Ascending aorta (tissue), 2 donors: ENCODE measurements around the gene TBXA2R. TPM values are rescaled to one million over a fixed set of nuclear protein-coding genes. Genes with fewer than 3 reads are reported as not detected.

Source experiments
- DNase-seq, 2 donors: peaks; one replicate each; pipeline ENCODE4 v3.0.0-alpha.2; 2019; ENCODE audit warnings: low spot score in 2 of 2
- H3K27ac ChIP-seq, 2 donors: fragments of 200-600 bp; sonication (generic); one replicate each; pipeline ENCODE4 v1.5.1; 2016 to 2017; ENCODE audit warnings: mild to moderate bottlenecking in 1 of 2
- H3K27me3 ChIP-seq: fragments of 200-600 bp; sonication (generic); one replicate; pipeline ENCODE4 v1.5.1; 2017
- H3K36me3 ChIP-seq, 2 donors: fragments of 200-600 bp; sonication (generic); one replicate each; pipeline ENCODE4 v1.5.1; 2016
- H3K4me1 ChIP-seq, 2 donors: fragments of 200-600 bp; sonication (generic); one replicate each; pipeline ENCODE4 v1.5.1; 2016 to 2017; ENCODE audit warnings: mild to moderate bottlenecking in 1 of 2
- H3K4me3 ChIP-seq, 2 donors: fragments of 200-600 bp; sonication (generic); one replicate each; pipeline ENCODE4 v1.5.1; 2016 to 2017; ENCODE audit warnings: mild to moderate bottlenecking in 1 of 2
- H3K9me3 ChIP-seq, 2 donors: fragments of 200-600 bp; sonication (generic); one replicate each; pipeline ENCODE4 v1.5.1; 2016
- CTCF ChIP-seq, 3 experiments: fragments of 200-600 bp in 2 of 3; fragments of 450-650 bp in 1 of 3; sonication (generic) in 2 of 3; IDR thresholded peaks; one replicate each; pipeline ENCODE4 v1.5.1; 2016 to 2019; ENCODE audit warnings: antibody characterized with exemption in 3 of 3, mild to moderate bottlenecking in 1 of 3, moderate library complexity in 1 of 3
- intact Hi-C: fragments of 100-400 bp; cut with DNase I; formaldehyde crosslinking; loops from one replicate; pipeline ENCODE4 v1.15.1; 2023
- total RNA-seq: library from RNA; depleted of rRNA; stranded (reverse); fragments of >200 nt; gene quantifications from one replicate; pipeline ENCODE4 v1.1.0, GENCODE V29; 2016

The TBXA2R gene
- total RNA-seq, 1 donor from 2014 or later: 37.8 TPM

- Histone ChIP-seq H3K36me3 (peaks cover 36 to 44% of the 10 kb centered on the region in 2 donors), H3K27me3 (no peaks in the 10 kb centered on the region), H3K9me3 (no peaks in the 10 kb centered on the region), H3K4me1 (peaks cover 0 to 8% of the 10 kb centered on the region in 2 donors), H3K4me3 (no peak overlapping the region), H3K27ac (no peak overlapping the region)
- intact Hi-C loops: no loop called here
- DNase-seq: no peak
- no peak for TF ChIP-seq CTCF (IDR thresholded peaks at IDR 0.05)
Observed at GRCh38 chr19:3615524-3616135, 9.0 kb upstream of the TBXA2R start.

- H3K36me3 ChIP-seq: peaks cover 33 to 40% of the 10 kb centered on the region in 2 donors
Observed at GRCh38 chr19:3614858-3615505, 8.3 kb upstream of the TBXA2R start.

GRCh38 chr19:3613818-3614661, 7.4 kb upstream of the TBXA2R start:
- Histone ChIP-seq H3K9me3 (no peaks in the 10 kb centered on the region), H3K27me3 (no peaks in the 10 kb centered on the region), H3K36me3 (peaks cover 27 to 35% of the 10 kb centered on the region in 2 donors), H3K4me3 (no peak overlapping the region), H3K27ac (no peak overlapping the region), H3K4me1 (peaks cover 9 to 24% of the 10 kb centered on the region in 2 donors)
- intact Hi-C loops: no loop called here
- no peak for DNase-seq
- no peak for TF ChIP-seq CTCF (IDR thresholded peaks at IDR 0.05)

More at GRCh38 chr19:3614858-3615505, 8.3 kb upstream of the TBXA2R start:
- no peaks in the 10 kb centered on the region for H3K9me3 ChIP-seq
- H3K4me3 ChIP-seq: no peak overlapping the region
- DNase-seq: no peak
- H3K4me1 ChIP-seq: peaks cover under 1 to 15% of the 10 kb centered on the region in 2 donors
- intact Hi-C loops: no loop called here
- TF ChIP-seq CTCF (IDR thresholded peaks at IDR 0.05): no peak
- no peak overlapping the region for H3K27ac ChIP-seq
- no peaks in the 10 kb centered on the region for H3K27me3 ChIP-seq

DNA sequence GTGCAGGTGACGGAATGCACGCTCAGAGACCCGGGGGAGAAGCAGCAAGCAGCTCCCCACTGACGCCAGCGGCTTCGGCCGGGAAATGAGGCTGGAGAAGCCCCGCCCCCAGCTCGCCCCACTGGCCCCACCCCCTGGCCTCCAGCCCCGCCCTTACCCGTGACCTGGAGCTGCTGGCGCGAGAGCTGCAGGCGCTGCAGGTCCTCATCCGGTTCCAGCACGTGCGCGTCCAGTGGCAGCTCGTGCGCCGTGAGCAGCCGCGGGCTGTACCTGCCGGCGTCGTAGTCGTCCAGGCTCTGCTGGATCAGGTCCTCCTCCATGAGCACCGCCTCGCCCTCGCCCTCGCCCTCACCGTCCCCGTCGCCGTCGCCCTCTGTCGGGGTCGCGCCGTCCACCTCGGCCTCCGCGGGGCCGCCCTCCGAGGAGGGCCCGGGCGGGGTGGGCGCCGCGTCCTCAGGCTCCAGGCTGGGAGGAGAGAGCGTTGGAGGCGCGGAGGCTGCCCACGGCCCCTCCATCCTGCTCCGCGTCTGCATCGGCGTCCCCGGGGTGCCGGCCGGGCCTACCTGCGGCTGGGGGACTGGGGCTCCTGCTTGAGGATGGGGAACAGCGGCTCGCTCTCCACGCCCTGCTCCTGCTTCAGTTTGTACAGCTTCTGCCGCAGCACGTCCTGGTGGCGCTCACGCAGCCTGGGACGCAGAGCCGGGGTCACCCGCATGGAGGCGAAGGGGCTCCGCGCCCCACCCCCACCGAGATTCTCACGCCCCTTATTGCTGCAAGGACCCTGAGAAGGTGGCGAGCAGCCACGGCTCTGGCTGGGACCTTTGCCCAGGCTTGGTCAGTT, 6.4 kb upstream of the TBXA2R start:
- Histone ChIP-seq H3K27ac (no peak overlapping the region), H3K36me3 (peaks cover 27 to 35% of the 10 kb centered on the region in 2 donors), H3K9me3 (no peaks in the 10 kb centered on the region), H3K4me3 (no peak overlapping the region), H3K27me3 (no peaks in the 10 kb centered on the region), H3K4me1 (peaks cover 19 to 30% of the 10 kb centered on the region in 2 donors)
- TF ChIP-seq CTCF (IDR thresholded peaks at IDR 0.05): no peak
- no peak for DNase-seq
- intact Hi-C loops: no loop called here

- no peaks in the 10 kb centered on the region for H3K27me3 ChIP-seq
- DNase-seq: no peak
- intact Hi-C loops: no loop called here
- no peak overlapping the region for H3K27ac ChIP-seq
- peaks cover 25 to 35% of the 10 kb centered on the region in 2 donors for H3K4me1 ChIP-seq
- TF ChIP-seq CTCF (IDR thresholded peaks at IDR 0.05): no peak
- no peaks in the 10 kb centered on the region for H3K9me3 ChIP-seq
- H3K36me3 ChIP-seq: peaks cover 27 to 32% of the 10 kb centered on the region in 2 donors
- H3K4me3 ChIP-seq: no peak overlapping the region
Observed at GRCh38 chr19:3612330-3612729, 5.7 kb upstream of the TBXA2R start.
